Activated CD8-positive, alpha-beta T cell treated with anti-CD3 and anti-CD28 coated beads for 36 hours (primary cell): ENCODE data around the gene TXNL4A. TPM values are rescaled to one million over a fixed set of nuclear protein-coding genes. Genes with fewer than 3 reads are reported as not detected.

ENCODE experiments used
- ATAC-seq: fragments of 200-7000 bp; cut with Tn5 transposase; one replicate; pipeline ENCODE4 v1.10.0; 2021; ENCODE audit warnings: mild to moderate bottlenecking, moderate library complexity
- CTCF ChIA-PET: fragments of 350-600 bp; sonication (Branson Sonifier 250); formaldehyde crosslinking; loops from one replicate; lab custom pipeline; 2021; ENCODE audit warnings: antibody characterized with exemption; lab: Charles Lee
- POLR2A ChIA-PET: fragments of 350-600 bp; sonication (Branson Sonifier 250); formaldehyde crosslinking; loops from one replicate; lab custom pipeline; 2021; ENCODE audit warnings: antibody characterized with exemption; lab: Charles Lee
- DNase-seq: peaks from one replicate; pipeline ENCODE4 v3.0.0-alpha.2; 2020
- H3K27ac Mint-ChIP-seq: one replicate; pipeline ENCODE4 v1.8.0; 2021; ENCODE audit warnings: mild to moderate bottlenecking, mixed read lengths
- H3K27me3 Mint-ChIP-seq: one replicate; pipeline ENCODE4 v1.8.0; 2021; ENCODE audit warnings: mixed read lengths
- H3K36me3 Mint-ChIP-seq: one replicate; pipeline ENCODE4 v1.8.0; 2021; ENCODE audit warnings: low read depth, mixed read lengths
- H3K4me1 Mint-ChIP-seq: one replicate; pipeline ENCODE4 v1.8.0; 2021; ENCODE audit warnings: low read depth, mixed read lengths
- H3K4me3 Mint-ChIP-seq: one replicate; pipeline ENCODE4 v1.8.0; 2021; ENCODE audit warnings: mild to moderate bottlenecking, moderate library complexity, mixed read lengths
- H3K9me3 Mint-ChIP-seq: one replicate; pipeline ENCODE4 v1.8.0; 2021; ENCODE audit warnings: mixed read lengths
- intact Hi-C: fragments of 100-400 bp; cut with micrococcal nuclease; formaldehyde crosslinking; loops from one replicate; pipeline ENCODE4 v1.10.0; 2022
- total RNA-seq, 2 experiments: library from RNA; stranded (reverse); gene quantifications; one replicate each; pipeline ENCODE4 v1.2.3, GENCODE V29; 2021
- TF ChIP-seq, protein P1 (sequence below): fragments of 200-600 bp; IDR thresholded peaks from one replicate; pipeline ENCODE4 v1.8.0; 2022; ENCODE audit warnings: antibody characterized with exemption, mild to moderate bottlenecking

Gene TXNL4A
- total RNA-seq, 2 experiments from 2014 or later = 172 to 189 TPM

DNA sequence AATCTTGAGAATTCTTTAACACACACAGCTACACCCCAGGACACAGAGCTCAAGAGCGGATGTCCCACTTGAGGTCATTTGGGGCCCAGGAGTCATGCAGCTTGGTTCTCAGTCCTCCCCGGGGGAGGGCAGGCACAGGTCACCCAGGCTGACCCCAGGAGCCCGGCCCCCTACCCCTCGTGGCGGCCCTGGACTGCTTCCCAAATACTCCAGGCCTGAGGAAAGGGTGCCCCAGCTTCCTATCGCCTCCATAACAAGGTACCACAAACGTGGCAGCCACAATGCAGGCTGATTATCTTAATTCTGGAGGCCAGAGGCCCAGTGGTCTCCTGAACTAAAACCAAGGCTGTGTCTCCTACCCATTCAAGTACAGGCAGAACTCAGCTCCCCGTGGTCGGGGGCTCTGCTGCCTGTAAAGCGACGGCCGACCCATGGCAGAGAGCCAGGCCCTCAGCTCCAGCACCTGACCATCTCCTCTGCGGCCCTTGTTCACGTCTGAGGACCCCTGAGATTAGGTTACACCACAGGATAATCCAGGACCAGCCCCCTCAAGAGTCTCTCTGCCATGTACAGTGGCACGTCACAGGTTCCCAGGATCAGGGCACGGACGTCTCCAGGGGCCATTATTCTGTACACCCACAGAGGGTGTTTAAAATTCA lies 47.4 kb downstream of the TXNL4A start:
- Mint-ChIP-seq H3K9me3 (peaks cover 5% of the 10 kb centered on the region), H3K4me1 (peaks cover 26% of the 10 kb centered on the region), H3K27me3 (no peaks in the 10 kb centered on the region), H3K4me3 (no peak overlapping the region), H3K36me3 (peaks cover 53% of the 10 kb centered on the region), H3K27ac (no peak overlapping the region)
- DNase-seq (no peak), ATAC-seq (no peak)
- POLR2A ChIA-PET = interaction anchor here (1.1 kb wide), 1 partner anchor 46 kb away, joined by 3 read pairs; no protein-coding TSS in a partner anchor
- CTCF ChIA-PET = no interaction called here
- intact Hi-C loops = loop anchor here (10.0 kb wide), 1 partner anchor 256 kb away; no protein-coding TSS in a partner anchor
- TF ChIP-seq, protein P1, sequence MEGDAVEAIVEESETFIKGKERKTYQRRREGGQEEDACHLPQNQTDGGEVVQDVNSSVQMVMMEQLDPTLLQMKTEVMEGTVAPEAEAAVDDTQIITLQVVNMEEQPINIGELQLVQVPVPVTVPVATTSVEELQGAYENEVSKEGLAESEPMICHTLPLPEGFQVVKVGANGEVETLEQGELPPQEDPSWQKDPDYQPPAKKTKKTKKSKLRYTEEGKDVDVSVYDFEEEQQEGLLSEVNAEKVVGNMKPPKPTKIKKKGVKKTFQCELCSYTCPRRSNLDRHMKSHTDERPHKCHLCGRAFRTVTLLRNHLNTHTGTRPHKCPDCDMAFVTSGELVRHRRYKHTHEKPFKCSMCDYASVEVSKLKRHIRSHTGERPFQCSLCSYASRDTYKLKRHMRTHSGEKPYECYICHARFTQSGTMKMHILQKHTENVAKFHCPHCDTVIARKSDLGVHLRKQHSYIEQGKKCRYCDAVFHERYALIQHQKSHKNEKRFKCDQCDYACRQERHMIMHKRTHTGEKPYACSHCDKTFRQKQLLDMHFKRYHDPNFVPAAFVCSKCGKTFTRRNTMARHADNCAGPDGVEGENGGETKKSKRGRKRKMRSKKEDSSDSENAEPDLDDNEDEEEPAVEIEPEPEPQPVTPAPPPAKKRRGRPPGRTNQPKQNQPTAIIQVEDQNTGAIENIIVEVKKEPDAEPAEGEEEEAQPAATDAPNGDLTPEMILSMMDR = no peak

DNA sequence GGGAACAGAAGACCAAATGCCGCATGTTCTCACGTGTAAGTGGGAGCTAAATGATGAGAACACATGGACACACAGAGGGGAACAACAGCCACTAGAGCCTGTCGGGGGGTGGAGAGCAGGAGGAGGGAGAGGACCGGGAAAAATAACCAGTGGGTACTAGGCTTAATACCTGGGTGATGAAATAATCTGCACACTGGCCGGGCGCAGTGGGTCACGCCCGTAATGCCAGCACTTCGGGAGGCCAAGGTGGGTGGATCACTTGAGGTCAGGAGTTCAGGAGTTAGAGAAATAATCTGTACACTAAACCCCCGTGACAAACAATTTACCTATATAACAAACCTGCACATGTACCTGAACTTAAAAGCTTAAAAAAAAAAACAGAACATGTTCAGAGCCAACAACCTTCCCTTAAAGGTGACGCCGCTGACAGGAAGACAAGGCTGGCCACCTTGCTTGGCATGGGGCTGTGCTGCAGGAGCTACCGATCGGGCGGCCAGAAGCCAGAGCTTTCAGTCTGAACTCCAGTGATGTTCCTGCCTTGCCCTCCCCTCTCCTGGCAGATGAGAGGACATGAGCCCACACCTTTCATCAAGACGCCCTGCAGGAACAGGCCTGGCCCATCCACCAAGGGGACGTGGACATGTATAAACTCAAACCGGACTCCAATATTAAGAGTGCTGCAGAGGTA lies 48.1 kb downstream of the TXNL4A start:
- DNase-seq (no peak), ATAC-seq (no peak)
- TF ChIP-seq, protein P1 = no peak
- Mint-ChIP-seq H3K4me1 (peaks cover 21% of the 10 kb centered on the region), H3K36me3 (peaks cover 60% of the 10 kb centered on the region), H3K27ac (no peak overlapping the region), H3K9me3 (peaks cover 8% of the 10 kb centered on the region), H3K27me3 (no peaks in the 10 kb centered on the region), H3K4me3 (no peak overlapping the region)
- intact Hi-C loops = loop anchor here (10.0 kb wide), 1 partner anchor 255 kb away; no protein-coding TSS in a partner anchor
- ChIA-PET CTCF (no interaction called here), POLR2A (no interaction called here)

DNA sequence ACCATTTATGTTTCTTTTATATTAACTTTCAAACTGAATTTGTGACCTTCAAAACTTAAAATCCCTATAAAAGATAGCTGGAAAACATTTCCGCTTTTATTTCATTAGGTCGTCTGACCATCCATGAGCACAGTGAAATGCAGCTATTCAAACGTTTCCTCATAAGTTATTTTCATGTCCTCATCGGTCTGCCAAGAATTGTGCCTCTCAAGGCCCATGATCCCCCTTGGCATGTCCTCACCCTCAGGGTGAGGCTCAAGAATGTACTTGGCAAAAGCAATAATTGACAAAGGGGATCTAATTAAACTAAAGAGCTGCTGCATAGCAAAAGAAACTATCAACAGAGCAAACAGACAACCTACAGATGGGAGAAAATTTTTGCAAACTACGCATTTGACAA lies 49.3 kb downstream of the TXNL4A start:
- no peak for ATAC-seq
- Mint-ChIP-seq H3K27me3 (no peaks in the 10 kb centered on the region), H3K4me3 (no peak overlapping the region), H3K4me1 (peaks cover 9% of the 10 kb centered on the region), H3K36me3 (peaks cover 72% of the 10 kb centered on the region), H3K9me3 (peaks cover 14% of the 10 kb centered on the region), H3K27ac (no peak overlapping the region)
- TF ChIP-seq, protein P1 = no peak
- intact Hi-C loops = no loop called here
- ChIA-PET CTCF (no interaction called here), POLR2A (no interaction called here)
- no peak for DNase-seq

DNA sequence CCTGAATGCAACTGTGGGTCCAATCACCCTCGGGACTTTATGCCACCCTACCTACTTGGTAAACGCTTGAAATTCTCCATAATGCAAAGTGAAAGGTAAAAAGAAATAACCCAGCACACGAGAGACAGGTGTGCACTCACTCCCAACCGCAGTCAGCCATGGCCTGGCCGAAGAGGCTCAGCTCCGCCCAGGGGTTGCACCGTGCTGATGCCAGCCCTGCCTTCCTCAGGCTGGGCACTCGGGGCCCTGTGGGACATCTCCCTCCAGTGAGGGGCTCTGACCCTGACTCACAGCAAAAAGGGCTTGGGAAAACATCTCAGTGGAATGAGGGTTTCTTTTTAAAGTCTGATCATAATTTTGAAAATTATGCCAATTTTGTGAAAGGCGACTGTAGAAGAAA lies 50.2 kb downstream of the TXNL4A start:
- peaks cover 20% of the 10 kb centered on the region for H3K9me3 Mint-ChIP-seq
- intact Hi-C loops = no loop called here
- DNase-seq (no peak), ATAC-seq (no peak)
- H3K4me3 Mint-ChIP-seq = no peak overlapping the region
- TF ChIP-seq, protein P1 = no peak
- H3K36me3 Mint-ChIP-seq = peaks cover 80% of the 10 kb centered on the region
- no peak overlapping the region for H3K27ac Mint-ChIP-seq
- ChIA-PET POLR2A (no interaction called here), CTCF (no interaction called here)
- H3K4me1 Mint-ChIP-seq = peaks cover 6% of the 10 kb centered on the region
- no peaks in the 10 kb centered on the region for H3K27me3 Mint-ChIP-seq
